ENCODE results near the gene LZTS3.
"Not testable (repeated sequence)": the region's sequence is repeated elsewhere in the genome, so short reads cannot be mapped to it uniquely, and the experiment has no call there.

Gene LZTS3

DNA sequence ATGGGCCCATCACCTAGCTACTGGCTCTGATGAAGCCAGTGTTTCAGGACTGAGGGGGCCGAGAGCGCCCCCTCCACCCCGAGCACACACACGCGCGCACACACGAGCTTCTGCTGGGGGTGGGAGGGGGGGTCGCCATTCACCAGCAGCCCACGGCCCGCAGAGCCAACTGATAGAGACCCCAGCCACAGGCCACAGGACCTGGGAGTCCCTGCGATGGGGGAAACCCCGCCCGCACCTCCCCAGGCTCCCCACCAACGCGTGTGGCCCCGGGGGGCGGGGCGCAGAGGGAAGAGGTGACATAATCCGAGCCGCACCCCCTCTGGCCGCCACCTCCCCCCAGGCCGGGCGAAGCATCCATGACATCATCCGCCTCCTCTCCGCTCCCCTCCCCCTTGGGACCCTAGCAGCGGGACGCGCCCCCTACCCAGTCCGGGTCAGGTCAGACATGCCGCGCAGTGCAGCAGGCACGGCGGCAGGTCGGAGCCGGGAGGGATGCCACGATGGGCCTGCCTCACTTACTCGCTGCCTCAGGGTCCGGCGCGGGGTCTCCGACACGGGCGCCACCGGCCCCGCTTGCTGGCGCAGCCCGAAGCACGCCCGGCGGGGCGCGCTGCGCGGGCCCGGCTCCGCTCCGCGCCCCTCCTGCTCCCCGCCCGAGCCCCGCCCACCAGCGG, at the start of gene LZTS3:
Gene LZTS3 (minus strand): TSS at position 617 of the 677 bp plus-strand sequence. CDS start 6,386 bp downstream, outside the sequence.
- DNase-seq (ENCODE audit: low read depth in 2 of 2), result peak; percentile 61 to 63

DNA sequence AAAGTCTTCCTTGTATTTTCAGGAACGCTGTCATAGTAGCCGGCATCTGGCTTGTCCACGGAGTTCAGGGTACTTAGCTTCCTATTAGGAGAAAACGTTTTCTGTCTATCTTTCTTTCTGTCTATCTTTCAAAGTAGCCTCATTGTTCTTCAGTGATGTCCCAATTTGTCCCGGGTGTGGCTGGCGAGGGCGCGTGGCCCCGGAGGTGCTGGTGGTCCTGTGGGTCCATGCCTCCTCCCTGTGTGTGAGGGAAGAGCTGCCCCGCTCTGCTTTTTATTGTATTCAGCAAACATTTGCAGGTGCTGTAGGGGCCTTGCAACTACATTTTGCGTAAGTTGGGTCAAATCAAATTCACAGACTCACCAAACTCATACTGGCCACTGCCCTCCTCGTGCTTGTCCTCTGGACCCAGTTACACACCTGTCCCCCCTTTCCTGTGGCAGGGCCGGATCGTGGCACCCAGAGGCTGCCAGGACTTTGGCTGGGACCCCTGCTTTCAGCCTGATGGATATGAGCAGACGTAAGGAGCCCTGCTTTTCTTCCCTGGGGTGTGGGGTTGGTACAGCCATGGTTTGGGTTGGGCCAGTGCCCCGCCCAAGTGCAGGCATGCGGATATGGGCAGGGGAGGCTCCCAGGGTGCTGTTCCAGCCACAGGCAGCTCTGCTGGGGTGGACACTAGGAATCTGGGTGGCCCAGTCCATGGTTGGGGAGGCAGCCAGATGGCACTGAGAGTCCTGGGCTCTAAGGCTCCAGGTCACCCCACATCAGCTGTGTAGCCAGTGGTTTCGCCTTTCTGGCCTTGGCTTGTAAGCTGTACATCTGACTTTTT, 48.3 kb upstream of the LZTS3 start:
- no peak for DNase-seq (ENCODE audit: low read depth in 2 of 2)

- peak; percentile 76 to 80 for DNase-seq (ENCODE audit: low read depth in 2 of 2)
These were observed 45.1 kb upstream of the LZTS3 start for GRCh38 chr20:3218307-3218988.

GRCh38 chr20:3215359-3215917, 42.1 kb upstream of the LZTS3 start:
- DNase-seq (ENCODE audit: low read depth in 2 of 2), result not testable (repeated sequence)

GRCh38 chr20:3213226-3213625, 39.9 kb upstream of the LZTS3 start:
- DNase-seq (ENCODE audit: low read depth in 2 of 2), result no peak

GRCh38 chr20:3210346-3210745, 37.0 kb upstream of the LZTS3 start:
- DNase-seq (ENCODE audit: low read depth in 2 of 2), result no peak

GRCh38 chr20:3209946-3210317, 36.6 kb upstream of the LZTS3 start:
- DNase-seq (ENCODE audit: low read depth in 2 of 2), result no peak

DNA sequence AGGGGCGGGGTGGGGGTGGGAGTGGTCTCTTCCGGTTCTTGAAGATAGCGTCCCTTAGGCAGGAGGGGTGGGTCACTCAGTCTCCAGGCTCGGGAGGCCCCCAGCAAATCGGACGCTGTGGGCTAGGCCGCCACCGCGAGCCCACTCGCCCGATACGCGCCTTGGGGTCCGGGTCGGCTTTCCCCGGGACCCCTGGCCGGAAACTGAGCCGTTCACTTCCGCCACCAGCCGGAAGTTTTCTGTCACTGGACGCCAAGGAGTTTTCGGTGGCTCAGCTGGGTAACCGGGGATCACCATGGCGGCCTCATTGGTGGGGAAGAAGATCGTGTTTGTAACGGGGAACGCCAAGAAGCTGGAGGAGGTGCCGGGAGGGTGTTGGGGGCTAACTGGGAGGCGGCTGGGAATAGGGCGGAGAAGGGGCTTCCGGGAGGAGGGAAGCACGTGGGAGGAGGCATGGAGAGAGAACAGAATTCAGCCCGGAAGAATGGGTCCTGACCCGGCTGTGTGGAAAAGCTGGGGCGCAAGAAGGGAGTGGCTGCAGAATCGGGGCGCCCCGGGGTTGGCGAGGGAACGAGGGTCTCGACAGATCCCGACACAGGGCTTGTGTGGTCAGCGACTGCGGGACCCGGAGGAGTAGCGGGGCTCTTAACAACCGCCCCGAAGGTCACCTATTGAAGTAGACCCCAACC, 36.1 kb upstream of the LZTS3 start, which contains the start of gene ITPA:
Gene ITPA (plus strand): TSS at position 242 of the 689 bp plus-strand sequence. CDS start 54 bp downstream, at position 296.
- DNase-seq (ENCODE audit: low read depth in 2 of 2), result peak; percentile 48 to 61

GRCh38 chr20:3208786-3209256, 35.5 kb upstream of the LZTS3 start:
- no peak for DNase-seq (ENCODE audit: low read depth in 2 of 2)

DNA sequence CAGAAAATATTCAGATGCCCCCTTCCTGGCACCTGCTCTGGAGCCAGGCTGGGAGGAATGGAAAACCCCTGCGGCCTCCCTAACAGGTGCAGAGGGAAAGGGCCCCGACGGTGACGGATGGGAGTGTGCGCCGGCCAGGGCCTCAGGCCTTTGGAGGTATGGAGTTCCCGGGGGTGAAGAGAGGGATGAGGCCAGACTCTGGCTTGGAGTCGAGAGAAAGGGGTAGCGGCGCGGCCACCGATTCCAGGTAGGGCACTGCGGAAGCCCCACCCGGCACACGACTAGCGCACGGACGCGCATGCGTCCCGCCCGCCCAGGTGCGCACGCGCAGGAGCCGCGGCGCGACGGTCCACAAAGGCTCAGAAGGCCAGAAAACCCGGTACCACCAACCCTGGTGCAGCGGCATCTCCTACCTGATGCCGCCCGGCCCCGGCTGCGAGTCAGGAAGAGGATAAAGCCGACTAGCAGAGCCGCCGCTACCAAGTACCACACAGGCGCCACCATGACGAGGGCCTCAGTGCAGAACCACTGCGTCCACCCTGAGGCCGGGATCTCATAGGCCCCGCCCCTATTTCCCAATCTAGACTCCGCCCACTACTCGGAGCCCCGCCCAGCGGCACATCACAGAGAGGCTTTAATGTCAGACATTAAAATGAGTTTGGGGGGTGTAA, 30.9 kb upstream of the LZTS3 start, which contains the start of gene DDRGK1:
Gene DDRGK1 (minus strand): TSS at position 559 of the 671 bp plus-strand sequence. CDS start 55 bp downstream, at position 504.
- peak; percentile 81 to 93 for DNase-seq (ENCODE audit: low read depth in 2 of 2)

DNA sequence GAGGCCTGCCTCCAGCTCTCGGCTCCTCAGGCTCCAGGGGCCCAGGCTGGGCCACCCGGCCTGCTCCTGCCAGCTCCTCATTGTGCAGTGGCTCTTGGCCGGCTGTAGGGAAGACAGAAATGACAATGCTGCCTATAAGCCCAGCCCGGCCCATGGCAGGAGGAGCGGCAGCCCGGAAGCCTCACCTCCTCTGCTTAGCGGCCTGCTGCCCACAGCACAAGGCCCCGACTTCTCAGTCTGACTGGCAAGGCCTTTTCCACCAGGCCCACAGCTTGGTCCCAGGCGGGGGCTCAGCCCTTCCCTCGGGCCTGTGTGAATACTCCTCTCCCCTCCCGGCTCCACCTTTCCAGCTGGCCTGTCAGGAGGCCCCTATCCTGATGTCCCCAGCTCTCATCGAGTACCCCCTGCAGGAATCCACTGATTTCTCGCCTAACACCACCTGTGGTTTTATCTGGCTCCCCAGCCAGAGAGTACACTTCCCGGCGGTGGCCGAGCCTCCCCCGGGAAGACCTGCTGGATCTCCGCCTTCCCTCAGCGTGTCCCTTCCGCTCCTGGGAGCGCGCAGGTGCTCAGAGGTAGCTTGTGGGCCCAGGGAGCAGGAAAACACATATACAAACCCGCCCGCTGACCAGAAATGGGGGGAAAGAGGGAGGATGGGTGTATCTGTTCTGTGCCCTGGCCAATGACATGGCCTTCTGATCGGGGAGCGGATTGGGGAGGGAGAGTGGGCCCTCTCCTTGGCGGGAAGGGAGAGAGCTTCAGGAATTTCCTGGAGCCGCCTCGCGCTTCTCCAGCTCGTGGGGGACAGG, 30.2 kb upstream of the LZTS3 start:
- peak in 1 of 2 donors; percentile 45 for DNase-seq (ENCODE audit: low read depth in 2 of 2)

DNA sequence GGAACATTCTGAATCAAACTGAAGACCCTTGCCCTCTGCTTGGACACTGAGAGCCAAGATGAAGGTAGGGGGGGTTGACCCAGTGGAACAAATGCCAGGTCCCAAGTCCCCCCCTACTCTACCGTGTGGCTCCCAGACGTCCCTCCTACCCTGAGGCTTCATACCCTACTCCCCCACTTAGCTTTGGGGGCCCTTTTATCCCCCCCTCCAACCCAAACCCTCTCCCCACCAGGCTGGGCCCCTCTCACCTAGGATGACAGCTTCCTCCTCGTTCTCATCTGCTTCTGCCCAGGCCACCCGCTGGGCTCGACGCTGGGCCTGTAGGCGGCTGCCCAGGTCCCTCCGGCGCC, 29.6 kb upstream of the LZTS3 start:
- DNase-seq (ENCODE audit: low read depth in 2 of 2), result no peak

GRCh38 chr20:3199976-3200755, 26.8 kb upstream of the LZTS3 start:
- no peak for DNase-seq (ENCODE audit: low read depth in 2 of 2)

DNA sequence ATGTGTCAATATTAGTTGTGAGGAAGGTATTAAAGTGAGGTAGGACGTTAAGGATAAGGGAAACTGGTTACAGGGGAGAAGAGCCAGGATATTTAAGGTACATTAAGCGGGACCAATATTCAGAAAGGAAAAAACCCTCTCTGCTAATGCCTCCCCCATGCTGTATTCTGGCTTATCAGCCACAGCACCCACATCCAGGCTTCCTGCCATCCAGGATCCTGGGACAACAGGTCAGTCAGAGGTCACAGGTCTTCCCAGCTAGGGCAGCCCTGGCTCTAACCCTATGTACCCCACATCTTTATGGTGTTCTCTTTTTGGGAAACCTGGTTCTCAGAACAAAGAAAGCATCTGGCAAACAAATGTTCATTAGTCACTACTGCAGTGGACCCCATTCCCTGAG, 25.9 kb upstream of the LZTS3 start:
- DNase-seq (ENCODE audit: low read depth in 2 of 2), result no peak

DNA sequence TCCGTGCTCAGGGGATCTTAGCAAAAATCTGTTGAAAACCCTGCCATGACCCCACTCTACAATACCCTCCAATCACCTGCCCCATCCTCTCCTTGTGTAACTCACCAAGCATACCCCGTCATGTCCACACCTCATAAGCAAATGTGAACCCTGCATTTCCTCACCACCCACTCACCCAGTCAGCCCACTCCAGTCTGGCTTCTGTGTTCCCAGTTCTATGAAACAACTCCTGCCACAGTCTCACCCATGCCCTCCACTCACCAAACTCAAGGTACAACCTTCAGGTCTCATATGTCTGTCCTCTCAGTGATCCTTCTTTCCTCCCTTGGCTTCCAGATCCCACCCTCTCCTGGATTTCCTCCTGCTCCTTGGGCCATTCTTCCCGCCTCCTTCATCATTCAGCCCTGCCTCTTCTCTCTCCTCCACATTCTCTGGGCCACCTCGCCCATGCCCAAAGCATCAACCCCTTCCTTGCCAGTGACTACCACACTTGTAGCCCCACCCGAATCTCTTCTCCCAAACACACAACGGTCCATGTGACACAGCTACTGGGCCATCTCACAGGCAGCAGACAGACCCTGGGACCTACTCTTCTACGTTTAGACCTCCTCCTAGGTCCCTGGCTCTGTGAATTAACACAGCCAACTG, 22.4 kb upstream of the LZTS3 start:
- DNase-seq (ENCODE audit: low read depth in 2 of 2), result no peak

DNA sequence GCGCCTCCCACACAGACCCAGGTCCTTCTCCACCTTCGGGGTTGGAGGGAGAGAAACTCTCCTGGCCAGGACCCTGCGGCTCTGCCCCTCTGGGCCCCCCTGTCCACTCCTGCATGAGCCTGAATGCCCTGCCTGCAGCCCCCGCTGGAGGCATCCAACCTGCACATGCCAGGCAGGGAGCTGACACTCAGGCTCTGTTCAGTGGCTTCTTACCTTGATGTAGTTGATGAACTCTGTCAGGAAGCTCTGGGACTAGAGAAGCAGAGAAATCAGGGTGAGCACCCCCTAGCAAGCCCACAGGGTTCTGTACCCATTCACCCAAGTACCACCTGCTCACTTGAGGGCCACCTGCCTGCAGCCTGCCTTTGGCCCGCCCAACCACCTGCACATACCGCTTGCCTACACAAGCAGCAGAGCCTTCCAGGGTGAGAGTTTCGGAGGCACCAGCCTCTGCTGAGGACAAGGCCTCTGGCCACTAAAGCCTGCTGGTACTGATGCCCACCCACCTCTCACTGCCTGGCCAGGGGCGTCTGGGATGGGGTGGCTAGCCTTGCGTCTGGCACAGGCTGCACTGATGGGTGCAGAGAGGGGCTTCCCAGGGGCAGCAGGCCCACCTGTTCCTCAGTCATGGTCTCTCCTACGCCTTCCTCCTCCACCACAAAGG, 21.4 kb upstream of the LZTS3 start:
- DNase-seq (ENCODE audit: low read depth in 2 of 2), result no peak

- no peak for DNase-seq (ENCODE audit: low read depth in 2 of 2)
These were observed 20.7 kb upstream of the LZTS3 start for GRCh38 chr20:3193806-3194616.

Measured in stimulated activated CD4-positive, alpha-beta T cell treated with anti-CD3 and anti-CD28 coated beads, Interleukin-4, amount 100 ng/mL, for 48 hours (primary cell).